ENCODE results near the gene INSIG2.
A peak's percentile ranks its signal among the peaks of the same experiment; 100 is the strongest.

The INSIG2 gene

GRCh38 chr2:118088051-118089024 is at the start of gene INSIG2:
Gene INSIG2, plus strand, starts transcription at chr2:118088471. Its CDS starts 8,086 bp downstream, at chr2:118096557.
- peak; percentile 99 for DNase-seq

- peak; percentile 50 for DNase-seq
These were observed 47.4 kb upstream of the INSIG2 start for GRCh38 chr2:118040891-118041290.

GRCh38 chr2:118044103-118044716 is 44.1 kb upstream of the INSIG2 start:
- no peak for DNase-seq

- DNase-seq, result no peak
These were observed 43.4 kb upstream of the INSIG2 start for GRCh38 chr2:118044854-118045253.

- no peak for DNase-seq
These were observed 43.0 kb upstream of the INSIG2 start for GRCh38 chr2:118045286-118045685.

GRCh38 chr2:118046634-118047210 is 41.5 kb upstream of the INSIG2 start:
- DNase-seq, result peak; percentile 75

GRCh38 chr2:118047380-118047826 is 40.9 kb upstream of the INSIG2 start:
- DNase-seq, result no peak

- no peak for DNase-seq
These were observed 39.9 kb upstream of the INSIG2 start for GRCh38 chr2:118048401-118048800.

- no peak for DNase-seq
These were observed 39.0 kb upstream of the INSIG2 start for GRCh38 chr2:118049140-118049815.

- DNase-seq, result no peak
These were observed 38.5 kb upstream of the INSIG2 start for GRCh38 chr2:118049816-118050140.

GRCh38 chr2:118050386-118050785 is 37.9 kb upstream of the INSIG2 start:
- no peak for DNase-seq

- DNase-seq, result no peak
These were observed 37.3 kb upstream of the INSIG2 start for GRCh38 chr2:118050974-118051373.

- DNase-seq, result no peak
These were observed 36.4 kb upstream of the INSIG2 start for GRCh38 chr2:118051826-118052358.

GRCh38 chr2:118052474-118052873 is 35.8 kb upstream of the INSIG2 start:
- no peak for DNase-seq

GRCh38 chr2:118053681-118054080 is 34.6 kb upstream of the INSIG2 start:
- DNase-seq, result no peak

GRCh38 chr2:118054213-118055008 is 33.9 kb upstream of the INSIG2 start:
- DNase-seq, result no peak

- no peak for DNase-seq
These were observed 32.6 kb upstream of the INSIG2 start for GRCh38 chr2:118055512-118056164.

- DNase-seq, result no peak
These were observed 32.1 kb upstream of the INSIG2 start for GRCh38 chr2:118056165-118056534.

- no peak for DNase-seq
These were observed 31.5 kb upstream of the INSIG2 start for GRCh38 chr2:118056801-118057200.

GRCh38 chr2:118058951-118059350 is 29.3 kb upstream of the INSIG2 start:
- no peak for DNase-seq

GRCh38 chr2:118059919-118060478 is 28.3 kb upstream of the INSIG2 start:
- no peak for DNase-seq
